HL-60/S4 (cell line): ENCODE results near the gene PLXNB3.

Experiments
- in situ Hi-C: fragments of 300-500 bp; cut with MboI; formaldehyde crosslinking; loops from 2 replicates; pipeline ENCODE4 v1.14.3; 2022; ENCODE audit warnings: low sequenced_read_pairs

The PLXNB3 gene

DNA sequence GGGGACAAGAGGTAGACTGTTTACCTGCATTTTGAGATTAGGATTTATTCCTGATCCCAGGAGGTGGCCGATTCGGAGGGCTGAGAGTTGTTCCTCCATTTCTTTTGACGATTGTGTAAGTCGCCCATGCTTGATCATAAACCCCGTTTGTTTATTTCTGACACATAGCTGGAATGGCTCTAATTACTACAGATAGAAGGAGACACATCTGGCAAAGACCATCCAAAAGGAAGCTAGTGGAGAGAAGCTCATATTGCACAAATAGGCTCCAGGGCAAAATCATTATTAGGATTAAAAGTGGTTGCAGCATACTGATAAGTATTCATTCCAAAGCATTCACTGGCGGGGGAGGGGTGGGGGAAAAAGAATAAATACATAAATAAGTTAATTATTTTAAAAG is 17.1 kb upstream of the PLXNB3 start:
- in situ Hi-C loops = loop anchor here (25.0 kb wide), 1 partner anchor 790 kb away; the partner anchor contains the start of genes G6PD and IKBKG

GRCh38 chrX:153749017-153749416 is 15.0 kb upstream of the PLXNB3 start:
- in situ Hi-C loops = loop anchor here (25.0 kb wide), 1 partner anchor 788 kb away; the partner anchor contains the start of genes G6PD and IKBKG

GRCh38 chrX:153750127-153750774 is 13.8 kb upstream of the PLXNB3 start:
- in situ Hi-C loops = no loop called here

GRCh38 chrX:153755136-153755535 is 8.9 kb upstream of the PLXNB3 start:
- in situ Hi-C loops = no loop called here

- in situ Hi-C loops = no loop called here
Observed at GRCh38 chrX:153761863-153762262, 2.2 kb upstream of the PLXNB3 start.

DNA sequence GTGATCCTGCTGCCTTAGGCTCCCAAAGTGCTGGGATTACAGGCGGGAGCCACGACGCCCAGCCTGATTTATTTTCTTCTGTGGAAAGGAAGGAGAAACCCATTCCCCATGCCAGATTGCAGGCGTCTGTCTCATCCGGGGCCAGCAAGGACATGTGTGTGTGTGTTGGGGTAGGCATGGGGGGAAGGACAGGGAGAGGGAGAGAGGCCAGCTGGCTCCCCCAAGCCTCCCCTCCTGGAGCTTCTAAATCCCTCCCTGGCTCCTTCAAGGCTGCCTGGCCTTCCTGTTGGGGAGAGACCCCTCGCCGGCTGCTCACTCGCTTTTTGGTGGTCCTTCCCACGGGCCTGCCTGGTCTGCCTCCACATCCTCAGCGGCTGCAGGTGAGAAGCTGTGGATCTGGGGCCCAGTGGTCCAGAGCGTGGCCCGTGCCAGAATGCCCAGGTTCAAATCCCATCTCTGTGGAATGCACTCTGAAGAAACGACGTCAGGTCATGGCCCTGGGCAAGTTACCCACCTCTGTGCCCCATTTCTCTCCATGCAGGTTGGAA is 1.3 kb upstream of the PLXNB3 start:
- in situ Hi-C loops = no loop called here

- in situ Hi-C loops = no loop called here
Observed at GRCh38 chrX:153763298-153763932, 634 bp upstream of the PLXNB3 start.

DNA sequence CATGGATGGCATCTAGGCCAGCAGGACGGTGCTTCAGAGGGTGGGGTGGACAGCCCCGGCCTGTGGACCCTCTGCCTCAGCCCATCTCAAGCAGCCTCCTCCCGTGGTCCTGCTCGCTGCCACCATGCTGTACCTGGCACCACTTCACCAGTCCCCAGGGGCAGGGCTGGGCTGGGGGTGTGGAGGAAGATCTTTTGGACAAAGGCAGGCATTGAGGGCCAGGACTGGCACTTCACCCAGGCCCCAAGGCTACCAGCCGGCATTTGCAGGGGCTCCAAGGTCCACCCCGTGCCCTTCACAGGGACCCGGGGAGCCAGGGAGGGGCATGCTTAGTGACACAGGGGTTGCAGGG is 713 bp downstream of the PLXNB3 start:
- in situ Hi-C loops = no loop called here

GRCh38 chrX:153765138-153766079 is 1.4 kb downstream of the PLXNB3 start:
- in situ Hi-C loops = no loop called here

DNA sequence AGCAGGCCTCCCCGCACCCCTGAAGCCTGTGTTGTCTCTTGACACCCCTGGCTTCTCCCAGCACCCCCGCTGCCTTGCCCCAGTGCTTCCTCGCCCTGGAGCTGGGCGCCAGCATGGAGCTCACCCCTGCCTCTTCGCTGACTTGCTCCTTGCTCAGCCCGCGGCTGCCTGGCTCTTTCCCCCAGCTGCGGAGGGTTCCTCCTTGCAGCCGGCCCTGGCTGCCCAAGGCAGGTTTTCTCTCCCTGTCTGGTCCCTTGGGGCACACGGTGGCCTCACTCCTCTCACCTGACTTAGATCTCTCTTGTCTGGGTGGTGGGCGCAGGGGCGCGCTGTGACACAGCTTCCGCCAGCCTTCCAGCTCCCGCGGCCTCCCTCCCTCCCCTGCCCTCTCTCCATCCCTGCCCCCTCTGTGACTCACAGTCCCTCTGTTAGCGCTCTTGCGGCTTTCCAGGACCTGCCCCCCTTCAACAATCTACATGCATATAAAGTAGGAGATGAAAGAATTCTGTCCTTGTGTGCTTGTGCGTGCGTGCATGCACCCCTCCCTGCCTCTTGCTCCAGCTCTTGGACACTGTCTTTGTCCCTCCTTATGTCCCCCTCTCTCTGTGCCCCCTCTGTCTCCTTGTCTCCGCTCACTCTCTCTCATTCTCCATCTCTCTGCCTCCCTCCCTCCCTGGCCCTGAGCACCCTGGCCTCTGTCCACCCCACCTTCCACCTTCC is 2.2 kb downstream of the PLXNB3 start:
- in situ Hi-C loops = no loop called here

GRCh38 chrX:153766871-153767673 is 3.0 kb downstream of the PLXNB3 start:
- in situ Hi-C loops = no loop called here

DNA sequence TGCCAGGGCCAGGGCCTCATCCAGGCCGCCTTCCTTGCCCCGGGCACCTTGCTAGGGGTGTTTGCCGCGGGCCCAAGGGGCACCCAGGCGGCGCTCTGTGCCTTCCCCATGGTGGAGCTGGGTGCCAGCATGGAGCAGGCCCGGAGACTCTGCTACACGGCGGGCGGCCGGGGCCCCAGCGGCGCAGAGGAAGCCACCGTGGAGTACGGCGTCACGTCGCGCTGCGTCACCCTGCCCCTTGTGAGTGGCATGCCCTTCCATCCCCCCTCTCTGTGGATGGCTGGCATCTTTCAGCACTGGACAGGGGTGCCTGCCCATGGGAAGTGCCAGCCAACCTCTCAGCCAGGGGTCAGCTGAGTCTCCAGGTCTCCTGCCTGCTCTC is 3.6 kb downstream of the PLXNB3 start:
- in situ Hi-C loops = no loop called here

GRCh38 chrX:153768311-153769157 is 4.5 kb downstream of the PLXNB3 start:
- in situ Hi-C loops = no loop called here

GRCh38 chrX:153769158-153769864 is 5.3 kb downstream of the PLXNB3 start:
- in situ Hi-C loops = no loop called here

GRCh38 chrX:153769865-153770600 is 6.0 kb downstream of the PLXNB3 start:
- in situ Hi-C loops = no loop called here

DNA sequence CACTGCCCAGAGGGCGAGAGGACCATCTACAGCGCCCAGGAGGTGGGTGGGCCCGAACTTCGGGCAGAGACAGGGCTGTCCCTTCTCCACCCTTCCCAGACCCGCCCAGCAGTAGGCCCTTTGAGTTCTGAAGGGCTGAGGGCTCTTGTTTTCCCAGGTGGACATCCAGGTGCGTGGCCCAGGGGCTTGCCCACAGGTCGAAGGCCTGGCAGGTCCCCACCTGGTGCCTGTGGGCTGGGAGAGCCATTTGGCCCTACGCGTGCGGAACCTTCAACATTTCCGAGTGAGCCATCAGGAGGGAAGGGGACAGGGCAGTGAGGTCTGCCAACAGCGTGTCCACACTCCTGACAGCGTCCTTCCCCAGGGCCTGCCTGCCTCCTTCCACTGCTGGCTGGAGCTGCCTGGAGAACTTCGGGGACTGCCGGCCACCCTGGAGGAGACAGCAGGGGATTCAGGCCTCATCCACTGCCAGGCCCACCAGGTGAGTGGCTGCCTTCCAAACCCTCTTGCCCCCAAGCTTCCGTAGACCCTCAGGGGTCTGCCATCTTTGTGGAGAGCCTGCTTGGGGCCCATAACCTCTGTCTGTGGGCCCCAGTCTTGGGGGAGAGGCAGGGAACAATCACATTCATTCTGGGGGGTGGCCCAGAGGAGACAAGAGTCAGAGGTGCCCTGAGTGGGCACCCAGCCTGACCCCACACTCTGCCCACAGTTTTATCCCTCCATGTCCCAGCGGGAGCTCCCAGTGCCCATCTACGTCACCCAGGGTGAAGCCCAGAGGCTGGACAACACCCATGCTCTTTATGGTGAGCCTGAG is 6.8 kb downstream of the PLXNB3 start:
- in situ Hi-C loops = no loop called here
